Psoas muscle (tissue), 8 donors: Measurements from ENCODE around the gene GALNT17. TPM values are rescaled to one million over a fixed set of nuclear protein-coding genes. Genes with fewer than 3 reads are reported as not detected.

Source experiments
- ATAC-seq, 4 donors: fragments of 200-7000 bp; cut with Tn5 transposase; one replicate each; pipeline ENCODE4 v1.9.1; 2020; ENCODE audit warnings: moderate library complexity in 3 of 4, mild to moderate bottlenecking in 2 of 4
- DNase-seq, 2 donors: peaks; one replicate each; pipeline ENCODE4 v3.0.0-alpha.2; 2020
- H3K27ac ChIP-seq: fragments of 200-600 bp; one replicate; pipeline ENCODE4 v1.8.0; 2022
- H3K27me3 ChIP-seq, 3 donors: fragments of 200-600 bp in 1 of 3; one replicate each; pipeline versions ENCODE4 v1.6.1 to v1.8.0; 2013 to 2022; ENCODE audit warnings: low read length in 2 of 3, mild to moderate bottlenecking in 2 of 3, moderate library complexity in 1 of 3; ENCODE audit not compliant: insufficient read depth in 3 of 3
- H3K36me3 ChIP-seq, 2 donors: fragments of 200-600 bp in 1 of 2; one replicate each; pipeline versions ENCODE4 v1.6.1 to v1.8.0; 2013 to 2022; ENCODE audit warnings: low read depth in 1 of 2, mild to moderate bottlenecking in 1 of 2, moderate library complexity in 1 of 2; ENCODE audit not compliant: insufficient read depth in 1 of 2
- H3K4me1 ChIP-seq: fragments of 200-600 bp; one replicate; pipeline ENCODE4 v1.8.0; 2022
- H3K4me3 ChIP-seq: fragments of 200-600 bp; one replicate; pipeline ENCODE4 v1.8.0; 2022; ENCODE audit warnings: mild to moderate bottlenecking
- H3K9me3 ChIP-seq: fragments of 200-600 bp; one replicate; pipeline ENCODE4 v1.8.0; 2022
- WGBS, 3 donors: extraction: QIAGEN DNeasy Blood & Tissue Kit; methylation state at CpG; one replicate each; pipeline versions ENCODE4 v1.1.6 to v1.1.7; 2013; 5-methylcytosine and 5-hydroxymethylcytosine counted together
- intact Hi-C, 2 donors: fragments of 100-400 bp; cut with DNase I; formaldehyde crosslinking; loops; one replicate each; pipeline versions ENCODE4 v1.11.0 to v1.14.2; 2022
- polyA plus RNA-seq, 3 donors: library from polyadenylated mRNA; stranded (reverse); fragments of 200-250 nt; gene quantifications; one replicate each; pipeline ENCODE4 v1.2.3, GENCODE V29; 2013
- total RNA-seq, 4 donors: library from RNA; stranded (reverse); fragmentation: NEBNext Ultra II Directional in 2 of 4; extraction: Animal tissue kit (Norgen Biotek cat#: 25700) in 2 of 4; gene quantifications; one replicate each; pipeline versions ENCODE4 v1.2.1 to v1.2.4, GENCODE V29; 2021 to 2023
- TF ChIP-seq, protein P1 (sequence below): fragments of 200-600 bp; IDR thresholded peaks from one replicate; pipeline ENCODE4 v1.8.0; 2022; ENCODE audit warnings: antibody characterized with exemption
- donor health status: healthy with polysubstance abuse.
- donor health status: DM: no; HTN: no; CAD: no; lungs with moderate emphysema.
- donor health status: Bipolar disorder and iron deficiency.
- donor health status: healthy.
- donor health status: DM: yes; HTN: yes; CAD: no.
- donor health status: DM: no; HTN: no; CAD: no.
- donor health status: DM: no; HTN: no; CAD: no.
- donor health status: DM: yes; HTN: yes; CAD: no.

GALNT17 gene
- total and polyA plus RNA-seq, 7 donors = 0.17 to 3.5 (median 0.65) TPM

GRCh38 chr7:71601851-71602250, 469.9 kb downstream of the GALNT17 start:
- ATAC-seq (no peak), DNase-seq (no peak)
- no peaks in the 10 kb centered on the region for H3K9me3 ChIP-seq
- intact Hi-C loops = loop anchor here in 1 of 2 donors (10.0 kb wide), 1 partner anchor 357 kb away; no protein-coding TSS in a partner anchor
- no peaks in the 10 kb centered on the region for H3K4me1 ChIP-seq
- H3K27ac ChIP-seq = no peak overlapping the region
- TF ChIP-seq, protein P1, sequence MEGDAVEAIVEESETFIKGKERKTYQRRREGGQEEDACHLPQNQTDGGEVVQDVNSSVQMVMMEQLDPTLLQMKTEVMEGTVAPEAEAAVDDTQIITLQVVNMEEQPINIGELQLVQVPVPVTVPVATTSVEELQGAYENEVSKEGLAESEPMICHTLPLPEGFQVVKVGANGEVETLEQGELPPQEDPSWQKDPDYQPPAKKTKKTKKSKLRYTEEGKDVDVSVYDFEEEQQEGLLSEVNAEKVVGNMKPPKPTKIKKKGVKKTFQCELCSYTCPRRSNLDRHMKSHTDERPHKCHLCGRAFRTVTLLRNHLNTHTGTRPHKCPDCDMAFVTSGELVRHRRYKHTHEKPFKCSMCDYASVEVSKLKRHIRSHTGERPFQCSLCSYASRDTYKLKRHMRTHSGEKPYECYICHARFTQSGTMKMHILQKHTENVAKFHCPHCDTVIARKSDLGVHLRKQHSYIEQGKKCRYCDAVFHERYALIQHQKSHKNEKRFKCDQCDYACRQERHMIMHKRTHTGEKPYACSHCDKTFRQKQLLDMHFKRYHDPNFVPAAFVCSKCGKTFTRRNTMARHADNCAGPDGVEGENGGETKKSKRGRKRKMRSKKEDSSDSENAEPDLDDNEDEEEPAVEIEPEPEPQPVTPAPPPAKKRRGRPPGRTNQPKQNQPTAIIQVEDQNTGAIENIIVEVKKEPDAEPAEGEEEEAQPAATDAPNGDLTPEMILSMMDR = no peak
- H3K27me3 ChIP-seq = no peaks in the 10 kb centered on the region
- no peak overlapping the region for H3K4me3 ChIP-seq
- no peaks in the 10 kb centered on the region for H3K36me3 ChIP-seq
- 34 to 56% (median 36%) methylated on average over 6 of the region's 6 CpGs for WGBS, 3 donors

DNA sequence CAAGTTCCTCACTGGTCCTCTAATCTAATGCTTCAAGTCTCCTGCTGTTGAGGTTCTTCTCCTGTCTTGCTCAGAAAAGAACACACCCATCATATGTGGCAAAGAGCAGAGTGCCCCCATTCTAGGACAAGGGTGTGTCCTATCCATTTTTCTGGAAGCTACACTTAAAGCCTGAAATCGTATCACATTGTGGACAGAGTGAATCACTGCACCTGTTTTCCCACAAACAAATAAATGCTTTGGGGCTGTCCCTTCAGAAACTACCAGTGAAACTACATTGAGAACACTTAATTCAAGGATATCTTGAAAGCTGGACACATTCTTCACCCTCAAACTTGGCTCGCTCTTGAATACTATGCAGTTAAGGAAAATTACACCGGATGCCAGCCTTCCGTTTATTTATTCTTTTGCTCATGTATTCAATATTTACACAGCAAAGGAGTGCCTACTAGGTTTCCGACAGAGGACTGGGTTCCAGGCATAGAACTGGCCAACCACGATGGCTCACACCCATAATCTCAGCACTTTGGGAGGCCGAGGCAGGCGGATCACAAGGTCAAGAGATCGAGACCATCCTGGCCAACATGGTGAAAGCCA, 473.0 kb downstream of the GALNT17 start:
- Histone ChIP-seq H3K36me3 (no peaks in the 10 kb centered on the region), H3K4me3 (no peak overlapping the region), H3K4me1 (no peaks in the 10 kb centered on the region), H3K27me3 (no peaks in the 10 kb centered on the region), H3K9me3 (no peaks in the 10 kb centered on the region), H3K27ac (no peak overlapping the region)
- intact Hi-C loops = loop anchor here in 1 of 2 donors (10.0 kb wide), 1 partner anchor 360 kb away; no protein-coding TSS in a partner anchor
- no peak for DNase-seq
- ATAC-seq = no peak
- TF ChIP-seq, protein P1 = no peak
- WGBS, 3 donors = 39 to 67% (median 43%) methylated on average over 9 of the region's 9 CpGs

- no peak for DNase-seq
- WGBS, 3 donors = 66 to 74% (median 68%) methylated on average over 2 of the region's 2 CpGs
- Histone ChIP-seq H3K4me3 (no peak overlapping the region), H3K36me3 (no peaks in the 10 kb centered on the region), H3K9me3 (no peaks in the 10 kb centered on the region), H3K27ac (no peak overlapping the region), H3K4me1 (peaks cover 30% of the 10 kb centered on the region), H3K27me3 (no peaks in the 10 kb centered on the region)
- intact Hi-C loops = loop anchor here in 1 of 2 donors (10.0 kb wide), 1 partner anchor 123 kb away; no protein-coding TSS in a partner anchor
- TF ChIP-seq, protein P1 = no peak
- no peak for ATAC-seq
These were observed 480.0 kb downstream of the GALNT17 start for GRCh38 chr7:71611986-71612385.

GRCh38 chr7:71612911-71613310, 481.0 kb downstream of the GALNT17 start:
- H3K27me3 ChIP-seq = no peaks in the 10 kb centered on the region
- H3K27ac ChIP-seq = no peak overlapping the region
- intact Hi-C loops = loop anchor here in 1 of 2 donors (10.0 kb wide), 1 partner anchor 122 kb away; no protein-coding TSS in a partner anchor
- WGBS, 3 donors = 22 to 33% (median 25%) methylated on average over 6 of the region's 6 CpGs
- peaks cover 30% of the 10 kb centered on the region for H3K4me1 ChIP-seq
- no peak overlapping the region for H3K4me3 ChIP-seq
- TF ChIP-seq, protein P1 = no peak
- no peaks in the 10 kb centered on the region for H3K36me3 ChIP-seq
- DNase-seq (no peak), ATAC-seq (no peak)
- no peaks in the 10 kb centered on the region for H3K9me3 ChIP-seq
